ENCODE measurements around the gene CHST15.
"Not testable (repeated sequence)": the region's sequence is repeated elsewhere in the genome, so short reads cannot be mapped to it uniquely, and the experiment has no call there.

- TF ChIP-seq POLR2A (IDR thresholded peaks at IDR 0.05), result not testable (repeated sequence)
- TF ChIP-seq, protein P1, sequence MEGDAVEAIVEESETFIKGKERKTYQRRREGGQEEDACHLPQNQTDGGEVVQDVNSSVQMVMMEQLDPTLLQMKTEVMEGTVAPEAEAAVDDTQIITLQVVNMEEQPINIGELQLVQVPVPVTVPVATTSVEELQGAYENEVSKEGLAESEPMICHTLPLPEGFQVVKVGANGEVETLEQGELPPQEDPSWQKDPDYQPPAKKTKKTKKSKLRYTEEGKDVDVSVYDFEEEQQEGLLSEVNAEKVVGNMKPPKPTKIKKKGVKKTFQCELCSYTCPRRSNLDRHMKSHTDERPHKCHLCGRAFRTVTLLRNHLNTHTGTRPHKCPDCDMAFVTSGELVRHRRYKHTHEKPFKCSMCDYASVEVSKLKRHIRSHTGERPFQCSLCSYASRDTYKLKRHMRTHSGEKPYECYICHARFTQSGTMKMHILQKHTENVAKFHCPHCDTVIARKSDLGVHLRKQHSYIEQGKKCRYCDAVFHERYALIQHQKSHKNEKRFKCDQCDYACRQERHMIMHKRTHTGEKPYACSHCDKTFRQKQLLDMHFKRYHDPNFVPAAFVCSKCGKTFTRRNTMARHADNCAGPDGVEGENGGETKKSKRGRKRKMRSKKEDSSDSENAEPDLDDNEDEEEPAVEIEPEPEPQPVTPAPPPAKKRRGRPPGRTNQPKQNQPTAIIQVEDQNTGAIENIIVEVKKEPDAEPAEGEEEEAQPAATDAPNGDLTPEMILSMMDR (IDR thresholded peaks at IDR 0.05), result not testable (repeated sequence)
These were observed 498 bp upstream of the CHST15 start for GRCh38 chr10:124093774-124094418.
